Suprapubic skin (tissue), 4 donors: ENCODE measurements around the gene BRPF3. TPM values are rescaled to one million over a fixed set of nuclear protein-coding genes. Genes with fewer than 3 reads are reported as not detected.

Experiments used
- DNase-seq, 2 donors: peaks; one replicate each; pipeline ENCODE4 v3.0.0-alpha.2; 2019; ENCODE audit warnings: low spot score in 2 of 2
- H3K27ac ChIP-seq: fragments of 200-600 bp; sonication (generic); one replicate; pipeline ENCODE4 v1.5.1; 2019
- H3K27me3 ChIP-seq: fragments of 200-600 bp; sonication (generic); one replicate; pipeline ENCODE4 v1.5.1; 2019
- H3K36me3 ChIP-seq: fragments of 200-600 bp; sonication (generic); one replicate; pipeline ENCODE4 v1.5.1; 2019
- H3K4me1 ChIP-seq: fragments of 200-600 bp; sonication (generic); one replicate; pipeline ENCODE4 v1.5.1; 2019
- H3K4me3 ChIP-seq: fragments of 200-600 bp; sonication (generic); one replicate; pipeline ENCODE4 v1.5.1; 2019; ENCODE audit warnings: mild to moderate bottlenecking
- H3K9me3 ChIP-seq: fragments of 200-600 bp; sonication (generic); one replicate; pipeline ENCODE4 v1.5.1; 2019
- CTCF ChIP-seq, 2 donors: fragments of 200-600 bp in 1 of 2; fragments of 450-650 bp in 1 of 2; sonication (generic) in 1 of 2; IDR thresholded peaks; one replicate each; pipeline ENCODE4 v1.5.1; 2016 to 2019; ENCODE audit warnings: antibody characterized with exemption in 2 of 2, mild to moderate bottlenecking in 1 of 2, moderate library complexity in 1 of 2
- EP300 ChIP-seq: sonication (generic); formaldehyde crosslinking; IDR thresholded peaks from one replicate; pipeline ENCODE4 v1.6.1; 2017; ENCODE audit warnings: antibody characterized with exemption
- POLR2A ChIP-seq, 2 donors: fragments of 450-650 bp; IDR thresholded peaks; one replicate each; pipeline ENCODE4 v1.6.1; 2017; ENCODE audit warnings: antibody characterized with exemption in 2 of 2, mild to moderate bottlenecking in 2 of 2, moderate library complexity in 2 of 2
- POLR2AphosphoS5 ChIP-seq, 3 donors: sonication (generic); formaldehyde crosslinking; IDR thresholded peaks; one replicate each; pipeline ENCODE4 v1.6.1; 2017; ENCODE audit warnings: antibody characterized with exemption in 3 of 3
- WGBS: methylation state at CpG from one replicate; pipeline ENCODE4 v1.1.5; 2018; 5-methylcytosine and 5-hydroxymethylcytosine counted together
- total RNA-seq, 4 donors: library from RNA; depleted of rRNA; stranded (reverse); fragments of >200 nt; gene quantifications; one replicate each; pipeline ENCODE4 v1.1.0, GENCODE V29; 2016

BRPF3 gene
- total RNA-seq, 4 donors from 2014 or later: 19.3 to 28.5 (median 20.5) TPM

DNA sequence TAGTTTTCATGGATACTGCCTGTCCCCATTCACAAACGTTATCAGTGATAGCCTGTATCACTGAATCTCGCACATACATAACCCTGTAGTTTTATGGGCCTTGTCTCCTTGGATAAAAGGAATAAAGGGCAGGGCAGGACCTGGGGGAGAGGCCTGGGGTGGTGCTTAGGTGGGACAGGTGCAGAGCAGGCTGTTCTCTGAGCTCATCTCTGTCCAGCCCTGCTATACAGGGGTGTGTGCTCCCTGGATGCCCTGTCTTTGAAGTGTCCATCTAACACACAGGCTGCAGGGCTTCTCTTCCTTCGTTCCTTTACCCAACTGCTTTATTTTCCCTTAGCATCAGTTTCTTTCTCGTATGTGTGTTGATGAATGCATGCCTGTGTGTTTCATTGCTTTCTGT is 26.4 kb downstream of the BRPF3 start:
- Histone ChIP-seq H3K9me3 (no peaks in the 10 kb centered on the region), H3K4me3 (no peak overlapping the region), H3K27me3 (no peaks in the 10 kb centered on the region), H3K4me1 (peaks cover 7% of the 10 kb centered on the region), H3K36me3 (peaks cover 83% of the 10 kb centered on the region), H3K27ac (no peak overlapping the region)
- no peak for DNase-seq
- TF ChIP-seq POLR2AphosphoS5 (IDR thresholded peaks at IDR 0.05) (no peak), EP300 (no peak), POLR2A (IDR thresholded peaks at IDR 0.05) (no peak), CTCF (IDR thresholded peaks at IDR 0.05) (no peak)
- WGBS: 76% methylated on average over 4 of the region's 4 CpGs

DNA sequence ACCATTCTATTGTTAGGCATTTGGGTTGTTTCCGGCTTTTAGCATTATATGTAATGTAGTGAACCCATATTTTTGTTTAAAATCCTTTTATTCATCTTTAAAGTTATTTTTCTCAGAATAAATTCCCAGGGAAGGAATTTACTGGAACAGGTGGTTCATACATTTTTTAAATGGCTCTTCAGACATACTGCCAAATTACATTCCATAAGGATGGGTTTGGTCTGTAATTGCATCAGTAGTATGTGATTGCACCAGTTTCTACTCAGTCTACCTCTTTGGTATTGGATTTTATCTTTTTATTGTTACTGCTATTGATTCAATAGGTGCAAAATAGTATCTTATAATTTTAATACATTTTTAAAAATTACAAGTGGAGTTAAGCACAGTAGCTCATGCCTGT is 27.2 kb downstream of the BRPF3 start:
- no peak for TF ChIP-seq POLR2A (IDR thresholded peaks at IDR 0.05)
- TF ChIP-seq EP300: no peak
- TF ChIP-seq CTCF (IDR thresholded peaks at IDR 0.05): no peak
- no peak for TF ChIP-seq POLR2AphosphoS5 (IDR thresholded peaks at IDR 0.05)
- H3K27me3 ChIP-seq: no peaks in the 10 kb centered on the region
- peaks cover 82% of the 10 kb centered on the region for H3K36me3 ChIP-seq
- H3K4me3 ChIP-seq: no peak overlapping the region
- DNase-seq: no peak
- WGBS: 94% methylated on average over 1 of the region's 1 CpG
- H3K4me1 ChIP-seq: peaks cover 9% of the 10 kb centered on the region
- H3K27ac ChIP-seq: no peak overlapping the region
- no peaks in the 10 kb centered on the region for H3K9me3 ChIP-seq

DNA sequence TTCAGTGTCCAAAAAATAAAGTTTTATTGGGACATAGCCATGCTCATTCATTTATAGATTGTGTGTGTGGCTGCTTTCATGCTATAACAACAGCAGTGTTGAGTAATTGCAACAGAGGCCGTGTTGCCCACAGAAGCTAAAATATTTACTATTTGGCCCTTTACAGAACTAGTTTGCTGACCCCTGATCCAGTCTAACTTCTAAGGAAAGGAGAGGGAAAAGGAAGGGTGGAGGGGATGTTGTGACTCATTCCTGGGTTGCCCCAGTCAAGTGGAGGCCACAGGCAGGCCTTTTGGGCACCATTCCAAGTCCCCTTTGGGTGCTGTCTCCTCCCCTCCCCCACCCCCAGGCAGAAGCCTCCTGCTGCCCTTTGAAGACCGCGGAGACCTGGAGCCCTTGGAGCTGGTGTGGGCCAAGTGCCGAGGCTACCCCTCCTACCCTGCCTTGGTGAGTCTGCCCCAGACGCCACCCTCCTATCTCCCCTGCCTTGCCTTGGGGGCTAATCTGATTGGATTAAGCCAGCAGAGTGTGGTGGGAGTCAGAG is 28.4 kb downstream of the BRPF3 start:
- Histone ChIP-seq H3K27me3 (no peaks in the 10 kb centered on the region), H3K27ac (no peak overlapping the region), H3K4me1 (peaks cover 9% of the 10 kb centered on the region), H3K4me3 (no peak overlapping the region), H3K9me3 (no peaks in the 10 kb centered on the region), H3K36me3 (peaks cover 82% of the 10 kb centered on the region)
- DNase-seq: no peak
- WGBS: 81% methylated on average over 5 of the region's 5 CpGs
- TF ChIP-seq POLR2AphosphoS5 (IDR thresholded peaks at IDR 0.05) (no peak), POLR2A (IDR thresholded peaks at IDR 0.05) (no peak), CTCF (IDR thresholded peaks at IDR 0.05) (no peak), EP300 (no peak)

GRCh38 chr6:36226438-36227047 is 30.0 kb downstream of the BRPF3 start:
- 77% methylated on average over 4 of the region's 4 CpGs for WGBS
- Histone ChIP-seq H3K27me3 (no peaks in the 10 kb centered on the region), H3K27ac (no peak overlapping the region), H3K4me1 (peaks cover 9% of the 10 kb centered on the region), H3K9me3 (no peaks in the 10 kb centered on the region), H3K4me3 (no peak overlapping the region), H3K36me3 (peaks cover 90% of the 10 kb centered on the region)
- no peak for DNase-seq
- TF ChIP-seq CTCF (IDR thresholded peaks at IDR 0.05) (no peak), POLR2AphosphoS5 (IDR thresholded peaks at IDR 0.05) (no peak), POLR2A (IDR thresholded peaks at IDR 0.05) (no peak), EP300 (no peak)

- no peak for DNase-seq
- peaks cover 9% of the 10 kb centered on the region for H3K4me1 ChIP-seq
- peaks cover 89% of the 10 kb centered on the region for H3K36me3 ChIP-seq
- 71% methylated on average over 1 of the region's 1 CpG for WGBS
- TF ChIP-seq EP300 (no peak), POLR2AphosphoS5 (IDR thresholded peaks at IDR 0.05) (no peak), POLR2A (IDR thresholded peaks at IDR 0.05) (no peak), CTCF (IDR thresholded peaks at IDR 0.05) (no peak)
- H3K27ac ChIP-seq: no peak overlapping the region
- no peak overlapping the region for H3K4me3 ChIP-seq
- no peaks in the 10 kb centered on the region for H3K27me3 ChIP-seq
- no peaks in the 10 kb centered on the region for H3K9me3 ChIP-seq
Observed at GRCh38 chr6:36227379-36228228, 31.1 kb downstream of the BRPF3 start.
